ENCODE results near the gene MYL3. TPM values are rescaled to one million over a fixed set of nuclear protein-coding genes. Genes with fewer than 3 reads are reported as not detected.

The MYL3 gene
- total RNA-seq, 1 donor from 2014 or later, result not detected

- no peaks in the 10 kb centered on the region for H3K27me3 ChIP-seq (ENCODE audit: control insufficient read depth, insufficient read depth, low read length)
- DNase-seq (ENCODE audit: low read depth) (no peak), FAIRE-seq (no peak)
- H3K36me3 ChIP-seq (ENCODE audit: control insufficient read depth, insufficient read depth, low read length), result no peaks in the 10 kb centered on the region
- no peak overlapping the region for H3K4me3 ChIP-seq (ENCODE audit: low read depth, low read length)
- no peak for TF ChIP-seq CTCF (IDR thresholded peaks at IDR 0.05; ENCODE audit: insufficient read depth, low read length, severe bottlenecking)
These were observed 45.8 kb upstream of the MYL3 start for GRCh38 chr3:46908986-46909534.

GRCh38 chr3:46908294-46908985 lies 45.2 kb upstream of the MYL3 start:
- Histone ChIP-seq H3K36me3 (ENCODE audit: control insufficient read depth, insufficient read depth, low read length) (no peaks in the 10 kb centered on the region), H3K27me3 (ENCODE audit: control insufficient read depth, insufficient read depth, low read length) (no peaks in the 10 kb centered on the region), H3K4me3 (ENCODE audit: low read depth, low read length) (no peak overlapping the region)
- DNase-seq (ENCODE audit: low read depth) (peak; percentile 31), FAIRE-seq (peak; percentile 73)
- TF ChIP-seq CTCF (IDR thresholded peaks at IDR 0.05; ENCODE audit: insufficient read depth, low read length, severe bottlenecking), result peak; percentile 20

- Histone ChIP-seq H3K36me3 (ENCODE audit: control insufficient read depth, insufficient read depth, low read length) (no peaks in the 10 kb centered on the region), H3K27me3 (ENCODE audit: control insufficient read depth, insufficient read depth, low read length) (no peaks in the 10 kb centered on the region), H3K4me3 (ENCODE audit: low read depth, low read length) (no peak overlapping the region)
- no peak for TF ChIP-seq CTCF (IDR thresholded peaks at IDR 0.05; ENCODE audit: insufficient read depth, low read length, severe bottlenecking)
- no peak for FAIRE-seq
- DNase-seq (ENCODE audit: low read depth), result no peak
These were observed 44.7 kb upstream of the MYL3 start for GRCh38 chr3:46907960-46908293.

GRCh38 chr3:46907271-46907670 lies 44.0 kb upstream of the MYL3 start:
- Histone ChIP-seq H3K36me3 (ENCODE audit: control insufficient read depth, insufficient read depth, low read length) (no peaks in the 10 kb centered on the region), H3K27me3 (ENCODE audit: control insufficient read depth, insufficient read depth, low read length) (no peaks in the 10 kb centered on the region), H3K4me3 (ENCODE audit: low read depth, low read length) (no peak overlapping the region)
- DNase-seq (ENCODE audit: low read depth) (no peak), FAIRE-seq (no peak)
- TF ChIP-seq CTCF (IDR thresholded peaks at IDR 0.05; ENCODE audit: insufficient read depth, low read length, severe bottlenecking), result no peak

- no peaks in the 10 kb centered on the region for H3K27me3 ChIP-seq (ENCODE audit: control insufficient read depth, insufficient read depth, low read length)
- no peak for TF ChIP-seq CTCF (IDR thresholded peaks at IDR 0.05; ENCODE audit: insufficient read depth, low read length, severe bottlenecking)
- no peak overlapping the region for H3K4me3 ChIP-seq (ENCODE audit: low read depth, low read length)
- H3K36me3 ChIP-seq (ENCODE audit: control insufficient read depth, insufficient read depth, low read length), result no peaks in the 10 kb centered on the region
- FAIRE-seq (no peak), DNase-seq (ENCODE audit: low read depth) (no peak)
These were observed 43.3 kb upstream of the MYL3 start for GRCh38 chr3:46906471-46907058.

Data from bronchial epithelial cell (primary cell).